Midbrain (tissue), 1 donor: ENCODE results near the gene PRRG4.
"Not testable (repeated sequence)": the region's sequence is repeated elsewhere in the genome, so short reads cannot be mapped to it uniquely, and the experiment has no call there.

ENCODE experiments used
- DNase-seq: peaks from one replicate; lab custom pipeline; 2025; lab: John Stamatoyannopoulos, UW

The PRRG4 gene

DNA sequence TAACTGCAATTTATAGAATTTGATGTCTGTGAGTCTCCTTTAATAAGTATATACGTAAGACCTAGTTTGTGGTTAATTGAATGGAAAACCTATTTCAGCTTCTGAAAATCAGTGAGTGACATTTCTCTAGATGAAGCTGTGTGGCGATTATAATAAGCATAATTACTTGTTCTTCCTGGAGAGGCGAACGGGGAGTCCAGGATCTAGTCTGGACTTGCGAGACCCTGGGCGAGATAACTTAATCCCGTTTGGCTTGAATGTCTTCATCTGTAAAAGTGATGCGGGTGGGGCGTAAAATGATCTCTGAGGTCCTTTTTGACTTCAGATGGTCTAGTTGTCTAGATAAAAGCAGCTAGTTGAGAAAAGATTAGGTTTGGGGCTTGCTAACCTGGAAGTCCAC, 1.1 kb downstream of the PRRG4 start:
- no peak for DNase-seq

DNA sequence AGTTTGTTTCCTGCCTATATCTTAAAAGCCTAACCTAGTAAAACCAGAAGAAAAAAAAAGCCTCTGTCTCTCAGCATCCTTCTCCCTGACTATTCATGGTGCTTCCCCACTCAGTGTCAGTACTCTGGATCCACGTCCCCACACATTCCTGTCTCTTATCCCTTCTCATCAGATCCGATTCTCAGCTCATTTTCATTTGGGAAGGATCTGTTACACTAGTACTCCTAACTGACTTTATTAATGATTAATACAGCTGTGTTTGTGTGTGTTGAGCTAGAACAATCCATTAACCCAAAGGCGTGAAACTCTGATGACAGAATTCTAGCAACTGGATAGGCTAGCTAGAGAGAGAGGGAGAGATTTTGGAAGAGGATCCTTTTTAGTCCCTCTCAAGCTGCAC, 1.5 kb downstream of the PRRG4 start:
- no peak for DNase-seq

DNA sequence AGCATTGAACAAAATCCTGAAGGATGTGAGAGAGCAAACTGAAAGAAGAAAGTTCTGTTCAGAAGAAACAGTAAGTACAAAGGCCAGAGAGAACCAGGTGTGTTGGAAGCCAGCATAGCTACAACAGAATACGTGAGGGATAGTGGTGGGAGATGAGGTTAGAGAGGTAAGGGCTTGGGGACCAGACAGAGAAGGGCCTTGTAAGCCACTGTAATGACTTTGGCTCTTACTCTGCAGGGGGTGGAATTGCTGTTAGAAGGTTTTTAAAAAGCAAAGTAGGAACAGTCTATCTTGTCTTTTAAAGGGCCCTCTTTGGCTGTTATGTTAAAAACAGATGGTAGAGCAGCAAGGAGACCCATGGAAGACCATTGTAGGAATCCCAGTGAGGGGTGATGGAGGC, 4.2 kb downstream of the PRRG4 start:
- no peak for DNase-seq

DNA sequence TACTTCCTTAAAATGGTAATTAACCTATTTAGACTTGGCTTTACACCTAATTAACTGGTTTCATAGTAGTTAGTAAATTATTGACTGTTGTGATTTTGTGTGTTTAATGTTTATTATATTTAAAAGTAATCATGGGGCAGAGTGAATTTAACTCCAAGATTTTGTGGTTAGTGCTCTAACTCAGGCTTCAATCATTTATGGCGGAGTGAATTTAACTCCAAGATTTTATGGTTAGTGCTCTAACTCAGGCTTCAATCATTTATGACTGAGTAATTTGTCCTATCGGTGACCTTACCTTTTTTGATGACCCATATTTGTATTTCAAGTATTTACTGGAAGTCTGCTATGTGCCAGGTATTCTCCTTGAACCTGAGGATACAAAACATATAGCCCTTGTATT, 7.2 kb downstream of the PRRG4 start:
- no peak for DNase-seq

DNA sequence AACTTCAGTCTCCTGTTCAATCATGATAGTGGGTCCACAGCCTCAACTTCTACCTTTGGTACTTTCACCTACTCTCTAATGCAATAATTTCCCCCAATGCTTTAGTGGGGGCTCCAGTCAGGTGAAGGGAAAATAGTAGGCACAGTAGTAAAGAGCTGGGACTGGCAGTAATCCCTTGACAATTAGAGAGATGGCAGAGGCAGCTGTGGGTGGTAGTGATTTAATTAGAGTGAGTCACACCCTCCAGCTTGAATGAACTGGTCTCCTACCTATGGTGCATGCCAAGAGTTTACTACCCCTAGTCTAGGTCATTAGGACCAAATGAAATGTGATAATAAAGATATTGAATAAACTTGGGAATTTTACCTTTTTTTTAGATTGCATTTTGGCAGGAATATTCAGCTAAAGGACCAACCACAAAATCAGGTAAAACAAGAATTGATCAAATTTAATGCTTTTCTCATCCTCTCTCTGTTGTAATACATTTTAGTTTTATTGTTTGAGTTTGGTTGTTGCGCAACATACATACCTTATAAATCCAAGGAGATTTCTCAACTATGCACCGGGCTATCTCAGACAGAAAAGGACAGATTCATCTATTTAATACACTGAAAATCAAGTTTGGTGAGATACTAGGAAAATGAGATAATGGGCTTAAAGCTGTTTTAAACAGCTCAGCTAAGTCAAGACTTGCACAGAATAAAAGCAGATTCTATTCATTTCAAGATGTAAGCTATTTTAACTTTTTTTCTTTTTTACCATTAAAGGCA, 9.0 kb downstream of the PRRG4 start:
- no peak for DNase-seq

DNA sequence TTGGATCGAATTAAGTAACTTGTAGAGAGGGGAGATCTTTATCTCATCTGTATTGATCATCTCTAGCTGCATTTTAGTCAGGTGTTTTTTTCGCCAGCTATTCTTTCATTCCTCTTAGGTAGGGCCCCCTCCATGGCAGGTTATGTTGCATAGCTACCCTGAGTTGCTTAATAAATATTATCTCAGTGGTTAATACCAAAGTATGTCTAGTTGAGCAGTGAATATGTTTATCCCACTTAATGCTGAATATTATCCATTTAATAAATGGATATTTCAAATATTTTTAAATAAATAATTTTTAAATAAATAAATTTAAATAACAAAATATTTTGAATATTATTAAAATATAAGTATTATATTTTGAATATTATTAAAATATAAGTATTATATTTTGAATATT, 9.6 kb downstream of the PRRG4 start:
- DNase-seq: no peak

DNA sequence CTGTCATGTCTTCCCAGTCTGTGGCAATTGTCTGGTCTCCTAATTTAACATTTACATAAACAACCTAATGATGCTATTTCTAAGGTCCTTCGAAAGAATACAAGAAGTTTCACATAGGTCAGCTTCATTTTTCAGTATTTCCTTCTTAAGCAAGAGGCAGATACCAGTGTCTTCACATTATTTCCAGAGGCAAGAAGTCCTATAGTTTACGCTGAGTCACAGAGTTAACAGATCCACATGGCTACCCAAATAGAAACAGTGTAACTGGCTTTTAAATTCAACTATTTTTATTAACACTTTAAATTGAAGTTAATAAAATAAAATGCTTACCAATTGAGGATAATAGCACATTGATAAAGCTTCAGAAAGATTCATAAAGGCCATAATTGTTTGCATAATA, 10.9 kb downstream of the PRRG4 start:
- no peak for DNase-seq

DNA sequence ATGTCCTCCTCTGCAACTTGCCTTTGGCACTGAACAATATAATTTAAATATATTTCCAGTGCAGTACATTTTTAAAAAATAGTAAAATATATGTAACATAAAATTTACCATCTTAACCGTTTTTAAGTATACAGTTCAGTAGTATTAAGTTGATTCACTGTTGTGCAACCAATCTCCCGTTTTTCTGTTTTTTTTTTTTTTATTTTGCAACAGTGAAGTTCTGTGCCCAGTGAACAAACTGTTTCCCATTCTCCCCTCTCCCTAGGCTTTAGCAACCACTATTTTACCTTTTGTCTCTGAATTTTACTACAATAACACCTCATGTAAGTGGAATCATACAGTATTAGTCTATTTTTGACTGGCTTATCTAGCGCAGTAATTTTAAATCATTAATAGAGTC, 13.8 kb downstream of the PRRG4 start:
- DNase-seq: no peak

DNA sequence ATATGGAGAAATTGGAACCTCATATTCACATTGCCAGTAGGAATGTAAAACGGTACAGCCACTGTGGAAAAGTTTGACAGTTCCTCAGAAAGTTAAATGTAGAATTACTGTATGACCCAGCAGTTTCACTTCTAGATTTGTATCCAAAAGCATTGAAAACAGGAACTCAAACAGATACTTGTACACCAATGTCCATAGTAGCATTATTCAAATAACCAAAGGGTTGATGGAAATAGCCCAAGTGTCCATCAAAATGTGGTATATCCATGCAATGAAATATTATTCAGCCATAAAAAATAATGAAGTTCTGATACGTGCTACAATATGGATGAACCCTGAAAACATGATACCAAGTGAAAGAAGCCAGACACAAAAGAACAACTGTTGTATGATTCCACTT, 17.8 kb downstream of the PRRG4 start:
- peak; percentile 10 for DNase-seq

DNA sequence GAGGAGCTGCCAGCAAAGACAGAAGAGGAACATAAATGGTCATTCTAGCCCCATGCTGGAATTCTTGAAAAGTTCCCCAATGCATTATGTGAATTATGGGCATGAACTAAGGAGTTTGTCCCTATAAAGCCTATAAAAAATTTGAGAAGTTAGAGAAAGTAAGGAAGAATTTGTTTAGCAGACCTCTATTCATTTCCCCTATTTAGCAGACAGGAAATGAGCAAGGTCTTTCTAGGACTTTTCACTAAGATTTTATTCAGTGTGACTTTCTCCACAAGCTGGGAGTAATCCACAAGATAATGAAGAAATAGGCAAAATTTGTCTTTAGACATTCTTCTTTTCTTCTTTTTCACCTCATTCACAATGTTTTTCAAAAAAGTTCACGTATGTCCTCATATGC, 20.0 kb downstream of the PRRG4 start:
- no peak for DNase-seq

DNA sequence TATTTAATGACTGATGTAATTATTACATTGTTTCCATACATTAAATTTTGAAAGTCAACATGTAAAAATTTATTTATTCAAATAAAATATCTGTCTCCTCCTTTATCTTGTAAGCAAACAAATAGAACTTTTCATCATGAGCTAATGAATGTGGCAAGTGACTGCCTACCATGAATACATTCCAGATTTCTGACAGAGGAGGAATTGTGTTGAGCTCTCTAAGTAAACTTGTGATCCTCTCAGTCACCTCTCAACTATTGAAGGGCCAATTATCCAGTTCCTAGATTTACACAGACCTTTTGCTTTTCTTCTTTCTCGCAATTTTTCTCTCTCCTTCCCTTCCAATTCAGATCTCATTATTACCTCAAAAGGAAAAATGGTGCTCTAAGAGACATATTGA, 21.5 kb downstream of the PRRG4 start:
- DNase-seq: no peak

DNA sequence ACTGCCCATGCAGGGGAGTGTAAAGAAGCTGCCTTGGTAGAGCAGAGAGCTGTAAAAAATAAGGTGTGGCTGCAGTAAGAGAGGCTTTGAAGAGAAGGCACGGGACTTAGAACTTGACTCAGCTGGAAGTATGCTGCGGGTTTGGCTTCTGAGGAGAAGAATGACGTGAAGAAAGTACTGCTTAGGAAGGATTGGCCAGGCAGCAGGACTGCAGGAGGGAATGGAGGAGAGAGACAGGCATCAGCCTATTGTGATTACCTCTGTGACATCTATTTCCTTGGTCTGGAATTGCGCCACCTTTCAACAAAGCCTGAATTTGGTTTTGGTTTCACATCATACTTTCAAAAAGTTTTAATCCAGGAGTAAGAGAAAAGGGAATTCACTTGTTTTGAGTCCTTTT, 22.5 kb downstream of the PRRG4 start:
- no peak for DNase-seq

DNA sequence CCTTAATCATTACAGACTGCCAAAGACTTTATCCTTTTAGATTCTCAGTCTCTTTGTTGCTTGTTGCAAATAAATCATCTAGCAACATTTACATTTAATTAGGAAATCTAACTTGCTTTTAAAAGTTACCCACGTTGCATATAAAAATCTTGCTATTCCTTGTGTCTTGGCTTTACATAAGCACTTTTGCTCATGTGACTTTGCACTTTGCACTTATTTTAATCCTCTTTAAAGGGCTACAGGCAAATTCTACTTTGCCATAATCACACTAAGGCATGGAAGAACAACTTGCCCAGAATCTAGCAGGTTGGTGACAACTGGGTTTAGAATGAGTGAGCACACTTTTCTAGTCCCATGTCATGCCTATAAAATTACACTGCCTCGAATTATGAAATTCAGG, 25.9 kb downstream of the PRRG4 start:
- DNase-seq: no peak

DNA sequence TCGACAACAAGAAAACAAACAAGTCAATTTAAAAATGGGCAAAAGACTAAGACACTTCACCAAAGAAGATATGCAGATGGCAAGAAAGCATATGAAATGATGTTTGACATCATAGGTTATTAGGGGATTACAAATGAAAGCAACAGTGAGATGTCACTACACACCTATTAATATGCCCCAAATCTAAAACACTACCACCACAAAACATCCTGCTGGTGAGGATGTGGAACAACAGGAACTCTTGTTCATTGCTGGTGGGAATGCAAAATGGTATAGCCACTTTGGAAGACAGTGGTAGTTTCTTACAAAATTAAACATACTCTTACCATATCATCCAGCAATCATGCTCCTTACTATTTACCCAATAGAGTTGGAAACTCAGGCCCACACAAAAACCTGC, 29.0 kb downstream of the PRRG4 start:
- no peak for DNase-seq

DNA sequence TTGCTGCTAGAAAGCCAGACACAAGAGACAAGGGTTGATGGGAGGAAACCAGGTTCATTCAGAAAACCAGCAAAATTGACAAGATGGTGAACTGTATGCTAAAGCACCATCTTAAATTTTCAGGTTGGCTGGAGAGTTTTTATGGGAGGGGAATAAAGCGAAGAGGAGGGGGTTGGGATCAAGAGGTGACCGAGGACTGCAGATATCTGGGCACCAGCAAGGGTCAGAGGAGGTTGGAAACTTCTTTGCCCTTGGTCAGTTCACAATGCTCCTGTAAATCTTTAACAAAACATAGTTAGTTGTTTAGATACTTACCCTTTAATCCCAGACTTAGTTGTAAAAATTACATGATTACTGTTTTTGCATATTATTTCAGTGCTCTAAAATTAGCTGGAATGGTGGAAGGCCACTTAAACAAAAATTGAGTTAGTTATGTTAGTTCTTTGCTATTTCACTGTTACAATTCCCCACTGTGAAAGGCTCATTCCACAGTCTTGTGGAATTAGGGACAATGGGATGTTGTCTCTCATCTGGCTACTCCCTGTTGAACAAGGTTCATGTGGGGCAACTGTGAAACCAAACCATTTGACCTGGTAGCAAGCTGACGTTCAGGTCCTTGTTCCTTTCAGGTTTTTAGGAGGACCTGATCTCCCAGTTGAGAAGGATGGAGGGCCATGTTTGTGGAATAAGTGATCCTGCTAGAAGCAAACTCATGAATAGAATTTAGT, 32.3 kb downstream of the PRRG4 start:
- DNase-seq: no peak

DNA sequence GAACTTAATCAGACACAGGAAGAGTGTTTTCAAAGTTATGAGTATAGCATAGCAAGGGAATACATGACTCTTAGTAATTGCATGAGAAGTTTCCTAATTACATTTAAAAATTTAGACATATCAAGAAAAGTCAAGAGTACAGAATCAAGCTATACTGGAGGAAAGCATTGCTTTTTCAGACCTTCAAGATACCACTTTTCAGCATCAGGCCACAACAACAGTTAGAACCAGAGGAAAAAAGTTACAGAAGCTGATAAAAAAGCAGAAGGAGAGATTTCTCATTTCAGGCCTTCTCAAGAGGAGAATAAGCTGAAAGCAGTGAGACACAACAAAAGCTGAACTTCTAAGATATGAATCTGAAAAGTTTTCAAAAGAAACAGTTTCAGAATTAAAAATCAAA, 34.8 kb downstream of the PRRG4 start:
- no peak for DNase-seq

DNA sequence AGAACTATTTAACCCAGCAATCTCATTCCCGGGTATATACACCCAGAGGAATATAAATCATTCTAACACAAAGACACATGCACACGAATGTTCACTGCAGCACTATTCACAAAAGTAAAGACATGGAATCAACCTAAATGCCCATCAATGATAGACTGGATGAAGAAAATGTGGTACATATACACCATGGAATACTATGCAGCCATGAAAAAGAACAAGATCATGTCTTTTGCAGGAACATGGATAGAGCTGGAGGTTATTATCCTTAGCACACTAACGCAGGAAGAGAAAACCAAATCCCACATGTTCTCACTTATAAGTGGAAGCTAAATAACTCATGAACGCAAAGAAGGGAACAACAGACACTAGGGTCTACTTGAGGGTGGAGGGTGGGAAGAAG, 39.0 kb downstream of the PRRG4 start:
- not testable (repeated sequence) for DNase-seq

DNA sequence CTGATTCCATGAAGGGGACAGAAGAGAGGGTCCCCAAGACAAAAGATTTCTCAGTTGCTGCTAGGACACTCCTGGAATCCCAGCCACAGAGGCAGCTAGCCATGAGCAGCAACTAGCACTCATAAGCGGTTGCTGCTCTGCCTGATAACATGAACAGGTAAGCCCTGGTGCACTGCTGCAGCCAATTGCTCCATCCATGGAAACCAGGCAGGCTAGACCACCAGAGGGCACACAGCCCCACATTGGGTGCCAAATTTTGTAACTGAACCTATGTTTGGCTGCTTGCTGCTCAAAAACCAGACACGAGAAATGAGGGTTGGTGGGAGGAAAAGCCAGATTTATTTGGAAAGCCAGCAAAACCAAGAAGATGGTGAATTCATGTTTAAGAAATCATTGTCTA, 40.9 kb downstream of the PRRG4 start:
- no peak for DNase-seq

DNA sequence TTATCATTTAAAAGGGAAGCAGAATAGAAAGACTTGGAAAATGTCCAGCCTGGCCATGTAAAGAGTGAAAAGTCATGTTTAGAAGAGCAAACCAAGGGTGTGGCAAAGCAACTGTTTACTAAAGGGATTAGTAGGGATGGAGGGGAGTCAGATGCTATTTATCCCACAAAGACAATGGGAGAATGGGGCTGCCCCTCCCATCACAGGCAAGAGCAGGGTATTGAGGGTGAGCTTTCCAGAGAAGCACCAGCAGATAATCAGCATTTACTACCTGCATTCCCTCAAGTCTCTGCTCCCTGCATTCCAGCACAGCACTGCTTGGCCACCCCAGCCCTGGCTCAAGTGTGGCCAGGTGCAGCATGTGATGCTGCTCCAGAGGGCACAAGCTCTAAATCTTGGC, 44.4 kb downstream of the PRRG4 start:
- DNase-seq: no peak

DNA sequence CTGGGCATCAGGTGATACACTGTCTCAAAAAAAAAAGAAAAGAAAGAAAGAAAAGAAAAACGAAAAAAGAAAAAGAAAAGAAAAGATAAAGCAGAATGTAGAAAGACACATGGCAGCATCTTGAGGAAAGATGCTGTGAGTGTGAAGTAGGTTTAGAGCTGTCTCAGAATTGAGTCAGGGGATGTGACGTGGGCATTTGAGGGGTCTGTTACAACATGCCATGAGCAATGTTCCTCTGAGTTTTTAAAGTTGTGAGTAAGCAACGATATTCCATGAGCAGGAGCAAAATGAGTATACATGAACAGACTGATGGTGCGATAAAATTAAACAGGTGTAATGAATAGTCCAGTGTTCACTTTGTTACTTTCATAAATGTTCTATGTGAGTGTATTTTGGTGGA, 51.6 kb downstream of the PRRG4 start:
- DNase-seq: no peak

DNA sequence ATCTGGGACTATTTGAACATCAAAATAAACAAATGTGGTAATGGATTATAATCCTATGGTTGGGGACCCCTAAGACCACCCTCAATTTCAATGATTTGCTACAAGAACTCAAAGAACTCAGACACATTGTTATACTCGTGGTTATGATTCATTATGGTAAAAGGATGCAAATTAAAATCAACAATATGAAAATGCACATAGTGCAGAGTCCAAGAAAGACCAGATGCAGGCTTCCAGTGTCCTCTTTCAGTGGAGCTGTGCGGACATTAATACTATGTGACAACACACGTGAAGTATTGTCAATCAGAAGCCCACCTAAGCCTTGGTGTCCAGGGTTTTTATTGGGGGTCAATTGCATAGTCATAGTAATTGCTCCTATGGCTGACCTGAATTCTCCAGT, 53.7 kb downstream of the PRRG4 start:
- DNase-seq: no peak

DNA sequence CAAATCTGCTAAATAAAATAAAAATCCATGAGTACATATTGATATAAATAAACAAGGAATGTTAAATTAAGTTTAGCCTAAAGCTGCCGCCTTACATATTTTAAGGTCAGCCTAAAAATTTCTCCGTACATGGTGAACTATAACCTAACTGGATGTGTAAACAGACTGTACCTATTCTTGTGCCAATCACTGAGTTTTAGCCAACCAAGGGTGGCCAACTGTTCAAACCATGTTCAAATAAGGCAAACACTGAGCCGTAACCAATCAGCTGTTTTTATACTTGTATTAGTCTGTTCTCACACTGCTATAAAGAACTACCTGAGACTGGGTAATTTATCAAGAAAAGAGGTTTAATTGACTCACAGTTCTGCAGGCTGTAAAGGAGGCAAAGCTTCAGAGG, 54.3 kb downstream of the PRRG4 start:
- no peak for DNase-seq

DNA sequence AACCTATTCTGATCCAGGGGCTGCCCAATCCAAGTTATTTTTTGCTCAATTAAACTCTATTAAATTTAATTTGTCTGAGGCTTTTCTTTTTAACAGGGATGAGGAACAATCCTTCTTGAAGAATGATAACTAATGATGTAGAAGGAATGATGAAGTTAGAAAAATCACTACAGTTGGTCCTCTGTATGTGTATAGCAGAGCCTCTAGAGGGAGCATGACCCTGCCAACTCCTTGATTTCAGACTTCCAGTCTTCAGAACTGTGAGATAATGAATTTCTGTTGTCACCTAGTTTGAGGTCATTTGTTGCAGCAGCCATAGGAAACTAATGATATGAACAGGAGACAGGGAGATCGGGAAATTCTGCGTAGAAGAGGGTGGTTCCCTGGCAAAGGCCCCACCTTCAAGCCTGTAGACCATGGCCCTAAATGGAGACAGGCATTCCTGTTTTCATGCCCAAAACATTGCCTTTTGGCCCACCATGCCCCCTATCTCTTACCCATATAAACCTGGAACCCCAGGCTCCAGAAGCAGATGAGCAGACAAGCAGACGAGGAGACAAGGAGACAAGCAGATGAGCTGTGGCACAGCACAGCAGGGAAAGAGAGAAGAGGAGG, 55.1 kb downstream of the PRRG4 start:
- no peak for DNase-seq
